ENCODE data around the gene TOM1L2. TPM values are rescaled to one million over a fixed set of nuclear protein-coding genes. Genes with fewer than 3 reads are reported as not detected.
A peak's percentile ranks its signal among the peaks of the same experiment; 100 is the strongest.

The TOM1L2 gene
- total RNA-seq, 4 donors from 2014 or later: 55.5 to 118 (median 73.3) TPM

DNA sequence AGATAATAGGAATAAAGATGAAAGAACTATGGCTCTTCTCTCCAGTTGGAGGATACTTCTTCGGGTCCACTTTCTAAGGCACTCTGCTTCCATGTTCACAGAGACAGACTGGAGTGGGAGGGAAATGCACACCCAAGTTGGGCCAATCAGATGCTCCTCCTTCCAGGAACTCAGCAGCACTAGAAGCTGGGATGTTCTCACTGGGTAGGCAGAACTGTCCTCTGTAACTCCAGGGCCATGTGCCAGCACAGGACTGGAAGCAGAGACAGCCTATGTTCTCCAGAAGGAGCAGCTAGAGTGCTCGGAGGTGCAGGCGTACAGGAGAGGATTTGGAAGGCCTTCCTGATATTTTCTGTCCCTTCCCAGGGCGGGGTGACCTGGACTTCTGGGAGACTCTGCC is 85.5 kb downstream of the TOM1L2 start:
- no peak for DNase-seq
- 60 to 67% methylated on average over 2 to 4 of the region's 4 CpGs for WGBS, 2 donors
- Histone ChIP-seq H3K4me3 (no peak overlapping the region), H3K27me3 (no peaks in the 10 kb centered on the region), H3K9me3 (no peaks in the 10 kb centered on the region), H3K4me1 (peaks cover 13 to 33% (median 13%) of the 10 kb centered on the region in 3 donors), H3K27ac (peak overlapping the region; percentile 13 to 70 (median 50)), H3K36me3 (peaks cover 9 to 88% (median 12%) of the 10 kb centered on the region in 3 donors)
- intact Hi-C loops (cut with DNase I): no loop called here
- TF ChIP-seq POLR2A (IDR thresholded peaks at IDR 0.05): no peak
- no peak for TF ChIP-seq CTCF (IDR thresholded peaks at IDR 0.05)

DNA sequence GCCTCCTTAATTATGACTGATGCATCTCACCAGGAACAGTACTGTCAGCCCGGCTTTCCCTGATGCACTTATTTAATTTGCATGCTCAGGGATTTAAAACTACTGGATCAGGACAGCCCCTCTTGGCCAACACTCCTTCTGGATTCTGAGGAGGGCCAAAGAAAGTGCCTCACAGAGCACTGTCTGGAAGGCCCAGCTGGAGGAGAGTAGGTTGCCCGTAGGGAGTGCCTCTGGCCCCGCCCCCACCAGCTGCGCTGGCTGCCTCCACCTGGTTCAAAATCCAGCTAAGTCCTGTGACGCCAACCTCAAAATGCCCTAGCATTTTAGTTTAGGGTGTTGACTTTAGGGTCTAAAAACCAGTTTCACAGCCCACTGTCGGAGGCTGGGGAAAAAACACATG is 86.0 kb downstream of the TOM1L2 start:
- Histone ChIP-seq H3K4me3 (no peak overlapping the region), H3K9me3 (no peaks in the 10 kb centered on the region), H3K4me1 (peaks cover 13 to 33% (median 13%) of the 10 kb centered on the region in 3 donors), H3K27ac (peak overlapping the region in 3 of 4 donors; percentile 35 to 70 (median 66)), H3K27me3 (no peaks in the 10 kb centered on the region), H3K36me3 (peaks cover 9 to 88% (median 12%) of the 10 kb centered on the region in 3 donors)
- DNase-seq: no peak
- intact Hi-C loops (cut with DNase I): no loop called here
- 48% methylated on average over 3 to 4 of the region's 6 CpGs for WGBS, 2 donors
- TF ChIP-seq CTCF (IDR thresholded peaks at IDR 0.05) (no peak), POLR2A (IDR thresholded peaks at IDR 0.05) (no peak)

- no peaks in the 10 kb centered on the region for H3K27me3 ChIP-seq
- intact Hi-C loops (cut with DNase I): no loop called here
- 91 to 94% methylated on average over 15 to 16 of the region's 16 CpGs for WGBS, 2 donors
- H3K4me3 ChIP-seq: no peak overlapping the region
- TF ChIP-seq CTCF (IDR thresholded peaks at IDR 0.05) (no peak), POLR2A (IDR thresholded peaks at IDR 0.05) (no peak)
- no peaks in the 10 kb centered on the region for H3K9me3 ChIP-seq
- no peak overlapping the region for H3K27ac ChIP-seq
- peaks cover 13 to 42% (median 13%) of the 10 kb centered on the region in 3 donors for H3K4me1 ChIP-seq
- H3K36me3 ChIP-seq: peaks cover 9 to 88% (median 12%) of the 10 kb centered on the region in 3 donors
- no peak for DNase-seq
Observed at GRCh38 chr17:17884391-17885357, 87.5 kb downstream of the TOM1L2 start.

- no peak for TF ChIP-seq POLR2A (IDR thresholded peaks at IDR 0.05)
- no peak for TF ChIP-seq CTCF (IDR thresholded peaks at IDR 0.05)
Observed at GRCh38 chr17:17883801-17884200, 88.4 kb downstream of the TOM1L2 start.

GRCh38 chr17:17882082-17882581 is 90.1 kb downstream of the TOM1L2 start:
- no peak for DNase-seq
- H3K4me1 ChIP-seq: peaks cover 30 to 48% (median 31%) of the 10 kb centered on the region in 3 donors
- TF ChIP-seq POLR2A (IDR thresholded peaks at IDR 0.05) (no peak), CTCF (IDR thresholded peaks at IDR 0.05) (no peak)
- intact Hi-C loops (cut with DNase I): no loop called here
- 84 to 90% methylated on average over 8 of the region's 8 CpGs for WGBS, 2 donors
- H3K9me3 ChIP-seq: no peaks in the 10 kb centered on the region
- no peak overlapping the region for H3K27ac ChIP-seq
- no peak overlapping the region for H3K4me3 ChIP-seq
- H3K27me3 ChIP-seq: no peaks in the 10 kb centered on the region
- H3K36me3 ChIP-seq: peaks cover 14 to 82% (median 16%) of the 10 kb centered on the region in 3 donors

More at GRCh38 chr17:17883801-17884200, 88.4 kb downstream of the TOM1L2 start:
- Histone ChIP-seq H3K4me1 (peaks cover 16 to 48% (median 17%) of the 10 kb centered on the region in 3 donors), H3K9me3 (no peaks in the 10 kb centered on the region), H3K4me3 (no peak overlapping the region), H3K27ac (no peak overlapping the region), H3K27me3 (no peaks in the 10 kb centered on the region), H3K36me3 (peaks cover 12 to 88% (median 14%) of the 10 kb centered on the region in 3 donors)
- no peak for DNase-seq
- intact Hi-C loops (cut with DNase I): no loop called here
- 83 to 100% methylated on average over 1 to 2 of the region's 3 CpGs for WGBS, 2 donors
